Neural cell (in vitro differentiated cells): ENCODE data around the gene SLC4A8. TPM values are rescaled to one million over a fixed set of nuclear protein-coding genes. Genes with fewer than 3 reads are reported as not detected.

Experiments
- H2AFZ ChIP-seq: fragments of 200-600, 300-800 bp; sonication (generic), shearing (Covaris generic); 2 replicates; pipeline ENCODE4 v1.6.0; 2014; ENCODE audit warnings: low read depth, mild to moderate bottlenecking, antibody characterized with exemption, low read length, moderate library complexity
- H3F3A ChIP-seq: fragments of 200-600 bp; shearing (Covaris generic); 2 replicates; pipeline ENCODE4 v1.6.1; 2016; ENCODE audit warnings: mild to moderate bottlenecking, moderate library complexity, mixed read lengths, antibody characterized with exemption, low read length; ENCODE audit not compliant: insufficient read depth, poor library complexity, severe bottlenecking
- H3K27ac ChIP-seq: fragments of 200-600, 300-800 bp; sonication (generic), shearing (Covaris generic); 2 replicates; pipeline ENCODE4 v1.5.1; 2014; ENCODE audit warnings: mild to moderate bottlenecking, low read length, moderate library complexity
- H3K27me3 ChIP-seq: fragments of 300-800, 200-600 bp; sonication (generic), shearing (Covaris generic); 2 replicates; pipeline ENCODE4 v1.6.0; 2014; ENCODE audit warnings: mild to moderate bottlenecking, low read depth, low read length, moderate library complexity; ENCODE audit not compliant: insufficient read depth
- H3K36me3 ChIP-seq: fragments of 300-800, 200-600 bp; sonication (generic), shearing (Covaris generic); 2 replicates; pipeline ENCODE4 v1.5.1; 2014; ENCODE audit warnings: mild to moderate bottlenecking, antibody characterized with exemption, low read length, moderate library complexity; ENCODE audit not compliant: insufficient read depth
- H3K4me2 ChIP-seq: fragments of 300-800, 200-600 bp; sonication (generic), shearing (Covaris generic); 2 replicates; pipeline ENCODE4 v1.6.0; 2014; ENCODE audit warnings: mild to moderate bottlenecking, low read length
- H3K4me3 ChIP-seq: fragments of 300-800, 200-600 bp; sonication (generic), shearing (Covaris generic); 2 replicates; pipeline ENCODE4 v1.5.1; 2014; ENCODE audit warnings: mild to moderate bottlenecking, low read length, moderate library complexity
- H3K79me2 ChIP-seq: fragments of 200-600 bp; shearing (Covaris generic); replicated peaks from 2 replicates; pipeline ENCODE4 v1.6.0; 2014; ENCODE audit warnings: mild to moderate bottlenecking, low read length, moderate library complexity; ENCODE audit not compliant: insufficient read depth
- H3K9ac ChIP-seq: fragments of 300-800, 200-600 bp; sonication (generic), shearing (Covaris generic); 2 replicates; pipeline ENCODE4 v1.6.1; 2016; ENCODE audit warnings: mild to moderate bottlenecking, low read length, mixed read lengths
- H3K9me2 ChIP-seq: fragments of 200-600 bp; shearing (Covaris generic); 2 replicates; pipeline ENCODE4 v1.6.1; 2016; ENCODE audit warnings: mild to moderate bottlenecking, low read length, mixed read lengths; ENCODE audit not compliant: insufficient read depth
- H3K9me3 ChIP-seq: fragments of 200-600, 300-800 bp; sonication (generic), shearing (Covaris generic); 2 replicates; pipeline ENCODE4 v1.6.1; 2016; ENCODE audit warnings: mild to moderate bottlenecking, mixed run types, low read length, moderate library complexity, mixed read lengths
- H4K20me1 ChIP-seq: fragments of 200-600 bp; shearing (Covaris generic); 2 replicates; pipeline ENCODE4 v1.6.1; 2016; ENCODE audit warnings: mild to moderate bottlenecking, mixed run types; ENCODE audit not compliant: insufficient read depth
- CTCF ChIP-seq: fragments of 450-650 bp; IDR thresholded peaks from 2 replicates; pipeline ENCODE4 v1.5.1; 2014; ENCODE audit warnings: antibody characterized with exemption, mild to moderate bottlenecking, moderate library complexity; ENCODE audit not compliant: poor library complexity, severe bottlenecking
- EP300 ChIP-seq: fragments of 450-650 bp; conservative IDR thresholded peaks from 2 replicates; pipeline ENCODE4 v1.6.1; 2014; ENCODE audit warnings: antibody characterized with exemption, mild to moderate bottlenecking, moderate library complexity; ENCODE audit not compliant: poor library complexity, severe bottlenecking
- EZH2 ChIP-seq: fragments of 200-600, 300-800 bp; shearing (Covaris generic), sonication (generic); IDR thresholded peaks from 2 replicates; pipeline ENCODE4 v1.6.1; 2014; ENCODE audit warnings: antibody characterized with exemption, low read length, borderline replicate concordance, mild to moderate bottlenecking; ENCODE audit not compliant: insufficient read depth, poor library complexity, severe bottlenecking
- MXI1 ChIP-seq: fragments of 450-650 bp; conservative IDR thresholded peaks from 2 replicates; pipeline ENCODE4 v1.6.1; 2014; ENCODE audit warnings: antibody characterized with exemption, mild to moderate bottlenecking; ENCODE audit not compliant: poor library complexity, severe bottlenecking
- POLR2AphosphoS5 ChIP-seq: IDR thresholded peaks from 2 replicates; pipeline ENCODE4 v1.6.1; 2012
- RAD21 ChIP-seq: fragments of 450-650 bp; conservative IDR thresholded peaks from 2 replicates; pipeline ENCODE4 v1.6.1; 2014; ENCODE audit warnings: antibody characterized with exemption, mild to moderate bottlenecking, moderate library complexity
- SMC3 ChIP-seq: fragments of 450-650 bp; conservative IDR thresholded peaks from 2 replicates; pipeline ENCODE4 v1.6.1; 2014; ENCODE audit warnings: antibody characterized with exemption, mild to moderate bottlenecking, moderate library complexity; ENCODE audit not compliant: poor library complexity
- TAF1 ChIP-seq: IDR thresholded peaks from 2 replicates; pipeline ENCODE4 v1.6.1; 2012; ENCODE audit warnings: low read depth
- polyA plus RNA-seq: library from polyadenylated mRNA; depleted of rRNA; stranded (reverse); fragments of >200 nt; gene quantifications from 2 replicates; pipeline ENCODE4 v1.2.3, GENCODE V29; 2014
- TF ChIP-seq, protein P1 (sequence below): IDR thresholded peaks from 2 replicates; pipeline ENCODE4 v1.6.1; 2012; ENCODE audit warnings: borderline replicate concordance

Gene SLC4A8
- polyA plus RNA-seq, 1 donor from 2014 or later, result 37.8 TPM

- Histone ChIP-seq H3K36me3 (no peaks in the 10 kb centered on the region), H3K27ac (no peak overlapping the region), H3K79me2 (no peaks in the 10 kb centered on the region), H3K4me3 (no peak overlapping the region), H3F3A (no peaks in the 10 kb centered on the region), H3K27me3 (no peaks in the 10 kb centered on the region), H3K9me2 (no peaks in the 10 kb centered on the region), H3K4me2 (no peak overlapping the region), H3K9ac (no peak overlapping the region), H4K20me1 (no peaks in the 10 kb centered on the region), H3K9me3 (no peaks in the 10 kb centered on the region), H2AFZ (no peak overlapping the region)
- TF ChIP-seq SMC3, result no peak
- no peak for TF ChIP-seq EP300
These were observed 11.5 kb upstream of the SLC4A8 start for GRCh38 chr12:51413149-51413548.

- H3K36me3 ChIP-seq, result no peaks in the 10 kb centered on the region
- no peak overlapping the region for H3K27ac ChIP-seq
- H4K20me1 ChIP-seq, result no peaks in the 10 kb centered on the region
- no peak for TF ChIP-seq EP300
- TF ChIP-seq RAD21, result no peak
- TF ChIP-seq TAF1, result no peak
- TF ChIP-seq MXI1, result no peak
- no peak for TF ChIP-seq POLR2AphosphoS5
- TF ChIP-seq, protein P1, sequence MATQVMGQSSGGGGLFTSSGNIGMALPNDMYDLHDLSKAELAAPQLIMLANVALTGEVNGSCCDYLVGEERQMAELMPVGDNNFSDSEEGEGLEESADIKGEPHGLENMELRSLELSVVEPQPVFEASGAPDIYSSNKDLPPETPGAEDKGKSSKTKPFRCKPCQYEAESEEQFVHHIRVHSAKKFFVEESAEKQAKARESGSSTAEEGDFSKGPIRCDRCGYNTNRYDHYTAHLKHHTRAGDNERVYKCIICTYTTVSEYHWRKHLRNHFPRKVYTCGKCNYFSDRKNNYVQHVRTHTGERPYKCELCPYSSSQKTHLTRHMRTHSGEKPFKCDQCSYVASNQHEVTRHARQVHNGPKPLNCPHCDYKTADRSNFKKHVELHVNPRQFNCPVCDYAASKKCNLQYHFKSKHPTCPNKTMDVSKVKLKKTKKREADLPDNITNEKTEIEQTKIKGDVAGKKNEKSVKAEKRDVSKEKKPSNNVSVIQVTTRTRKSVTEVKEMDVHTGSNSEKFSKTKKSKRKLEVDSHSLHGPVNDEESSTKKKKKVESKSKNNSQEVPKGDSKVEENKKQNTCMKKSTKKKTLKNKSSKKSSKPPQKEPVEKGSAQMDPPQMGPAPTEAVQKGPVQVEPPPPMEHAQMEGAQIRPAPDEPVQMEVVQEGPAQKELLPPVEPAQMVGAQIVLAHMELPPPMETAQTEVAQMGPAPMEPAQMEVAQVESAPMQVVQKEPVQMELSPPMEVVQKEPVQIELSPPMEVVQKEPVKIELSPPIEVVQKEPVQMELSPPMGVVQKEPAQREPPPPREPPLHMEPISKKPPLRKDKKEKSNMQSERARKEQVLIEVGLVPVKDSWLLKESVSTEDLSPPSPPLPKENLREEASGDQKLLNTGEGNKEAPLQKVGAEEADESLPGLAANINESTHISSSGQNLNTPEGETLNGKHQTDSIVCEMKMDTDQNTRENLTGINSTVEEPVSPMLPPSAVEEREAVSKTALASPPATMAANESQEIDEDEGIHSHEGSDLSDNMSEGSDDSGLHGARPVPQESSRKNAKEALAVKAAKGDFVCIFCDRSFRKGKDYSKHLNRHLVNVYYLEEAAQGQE, result no peak
- no peak for TF ChIP-seq EZH2
- TF ChIP-seq CTCF, result no peak
- no peak for TF ChIP-seq SMC3
- H3K4me3 ChIP-seq, result no peak overlapping the region
- no peaks in the 10 kb centered on the region for H3F3A ChIP-seq
- no peak overlapping the region for H3K9ac ChIP-seq
- no peaks in the 10 kb centered on the region for H3K79me2 ChIP-seq
- no peaks in the 10 kb centered on the region for H3K9me2 ChIP-seq
- no peak overlapping the region for H2AFZ ChIP-seq
- H3K27me3 ChIP-seq, result no peaks in the 10 kb centered on the region
- H3K9me3 ChIP-seq, result no peaks in the 10 kb centered on the region
- H3K4me2 ChIP-seq, result no peak overlapping the region
These were observed 10.8 kb upstream of the SLC4A8 start for GRCh38 chr12:51413791-51414190.

DNA sequence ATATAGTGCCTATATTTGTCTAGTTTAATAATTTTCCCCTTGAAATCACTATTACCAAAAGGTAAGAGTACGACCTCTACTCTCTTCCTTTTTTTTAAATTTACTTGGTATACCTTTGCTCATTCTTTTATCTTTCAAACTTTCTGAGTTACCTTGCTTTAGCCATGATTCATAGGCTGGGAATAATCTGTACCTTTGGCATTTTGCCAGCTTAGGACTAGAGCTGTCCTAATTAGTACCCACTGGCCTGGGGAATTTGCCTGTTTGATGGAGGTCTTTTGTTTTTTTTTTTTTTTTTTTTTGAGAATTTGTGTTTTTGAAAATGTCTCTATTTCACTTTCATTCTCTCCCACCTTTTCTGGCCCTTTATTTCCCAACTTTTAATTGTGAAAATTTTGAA lies 8.7 kb upstream of the SLC4A8 start:
- TF ChIP-seq POLR2AphosphoS5 (no peak), EZH2 (no peak), MXI1 (no peak), RAD21 (no peak), EP300 (no peak), CTCF (no peak), TAF1 (no peak), SMC3 (no peak)
- TF ChIP-seq, protein P1, result no peak
- Histone ChIP-seq H3K9ac (no peak overlapping the region), H3K9me3 (no peaks in the 10 kb centered on the region), H3K9me2 (no peaks in the 10 kb centered on the region), H3K27ac (no peak overlapping the region), H2AFZ (no peak overlapping the region), H4K20me1 (no peaks in the 10 kb centered on the region), H3K4me3 (no peak overlapping the region), H3F3A (no peaks in the 10 kb centered on the region), H3K36me3 (no peaks in the 10 kb centered on the region), H3K27me3 (no peaks in the 10 kb centered on the region), H3K79me2 (no peaks in the 10 kb centered on the region), H3K4me2 (no peak overlapping the region)
